ENCODE results near the gene PUM1. TPM values are rescaled to one million over a fixed set of nuclear protein-coding genes. Genes with fewer than 3 reads are reported as not detected.

The PUM1 gene
- total RNA-seq, 1 experiment from 2014 or later = 109 TPM

DNA sequence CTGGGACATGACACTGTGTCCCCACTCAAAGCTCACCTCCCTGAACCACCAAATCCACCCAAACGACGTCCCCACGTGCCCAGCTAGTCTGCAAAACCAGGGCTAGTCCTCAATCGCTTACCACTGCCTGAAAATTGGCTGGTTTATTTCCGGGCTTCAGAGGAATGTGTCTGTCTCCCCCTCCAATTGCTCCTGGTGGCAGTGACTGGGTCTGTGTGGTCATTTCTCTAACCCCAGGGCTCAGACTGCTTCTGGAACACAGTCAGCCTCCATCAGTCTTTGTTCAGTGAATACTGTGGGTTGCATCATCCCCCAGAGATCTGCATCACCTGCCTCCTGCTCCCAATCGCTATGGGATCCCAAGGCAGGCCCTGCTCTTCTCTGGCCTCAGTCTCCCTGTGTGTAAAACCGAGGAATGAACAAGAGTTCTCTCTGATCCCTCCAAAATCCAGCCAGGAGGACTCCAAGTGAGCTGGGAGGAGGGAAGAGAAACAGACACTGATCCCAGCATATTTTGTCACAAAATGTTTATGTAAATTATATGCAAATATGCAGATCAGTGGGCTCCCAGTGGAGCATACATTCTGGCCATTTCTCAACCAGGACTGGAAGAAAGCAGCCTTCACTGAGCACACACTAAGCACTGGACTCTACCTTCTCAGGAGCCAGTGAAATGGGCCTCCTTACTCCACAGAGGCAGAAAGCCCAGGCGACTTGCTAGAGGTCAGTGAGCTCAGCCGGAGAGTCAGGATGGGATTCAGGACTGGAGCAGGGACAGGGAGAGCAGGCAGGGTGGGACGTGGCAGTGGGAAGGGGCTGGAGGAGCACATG, 177.8 kb downstream of the PUM1 start:
- no TSS peak for BruUV-seq (replicated peaks)
- Histone ChIP-seq H3K4me1 (ENCODE audit: control insufficient read depth, insufficient read depth, low read length) (peaks cover 6% of the 10 kb centered on the region), H3K27ac (ENCODE audit: low read length) (peak overlapping the region; percentile 48; the same call in 1 of the 2 replicates), H3K4me3 (ENCODE audit: low read depth in 2 of 2, low read length in 2 of 2) (no peak overlapping the region), H3K27me3 (ENCODE audit: control insufficient read depth, insufficient read depth, low read length) (no peaks in the 10 kb centered on the region), H3K36me3 (ENCODE audit: control insufficient read depth, insufficient read depth, low read length) (no peaks in the 10 kb centered on the region), H3K9me3 (ENCODE audit: control insufficient read depth, insufficient read depth, low read depth, low read length) (no peaks in the 10 kb centered on the region)
- in situ Hi-C loops (cut with HindIII; ENCODE audit: low pct_unique_long_range_greater_than_20kb, low sequenced_read_pairs) = no loop called here
- intact Hi-C loops (cut with micrococcal nuclease; ENCODE audit: unreplicated experiment) = no loop called here
- no peak for TF ChIP-seq TCF7L2 (IDR thresholded peaks at IDR 0.05; ENCODE audit: low read depth, low read length)
- TF ChIP-seq SIN3A (IDR thresholded peaks at IDR 0.05; ENCODE audit: borderline replicate concordance, insufficient read depth, low read depth, low read length) = no peak
- TF ChIP-seq, protein P1, sequence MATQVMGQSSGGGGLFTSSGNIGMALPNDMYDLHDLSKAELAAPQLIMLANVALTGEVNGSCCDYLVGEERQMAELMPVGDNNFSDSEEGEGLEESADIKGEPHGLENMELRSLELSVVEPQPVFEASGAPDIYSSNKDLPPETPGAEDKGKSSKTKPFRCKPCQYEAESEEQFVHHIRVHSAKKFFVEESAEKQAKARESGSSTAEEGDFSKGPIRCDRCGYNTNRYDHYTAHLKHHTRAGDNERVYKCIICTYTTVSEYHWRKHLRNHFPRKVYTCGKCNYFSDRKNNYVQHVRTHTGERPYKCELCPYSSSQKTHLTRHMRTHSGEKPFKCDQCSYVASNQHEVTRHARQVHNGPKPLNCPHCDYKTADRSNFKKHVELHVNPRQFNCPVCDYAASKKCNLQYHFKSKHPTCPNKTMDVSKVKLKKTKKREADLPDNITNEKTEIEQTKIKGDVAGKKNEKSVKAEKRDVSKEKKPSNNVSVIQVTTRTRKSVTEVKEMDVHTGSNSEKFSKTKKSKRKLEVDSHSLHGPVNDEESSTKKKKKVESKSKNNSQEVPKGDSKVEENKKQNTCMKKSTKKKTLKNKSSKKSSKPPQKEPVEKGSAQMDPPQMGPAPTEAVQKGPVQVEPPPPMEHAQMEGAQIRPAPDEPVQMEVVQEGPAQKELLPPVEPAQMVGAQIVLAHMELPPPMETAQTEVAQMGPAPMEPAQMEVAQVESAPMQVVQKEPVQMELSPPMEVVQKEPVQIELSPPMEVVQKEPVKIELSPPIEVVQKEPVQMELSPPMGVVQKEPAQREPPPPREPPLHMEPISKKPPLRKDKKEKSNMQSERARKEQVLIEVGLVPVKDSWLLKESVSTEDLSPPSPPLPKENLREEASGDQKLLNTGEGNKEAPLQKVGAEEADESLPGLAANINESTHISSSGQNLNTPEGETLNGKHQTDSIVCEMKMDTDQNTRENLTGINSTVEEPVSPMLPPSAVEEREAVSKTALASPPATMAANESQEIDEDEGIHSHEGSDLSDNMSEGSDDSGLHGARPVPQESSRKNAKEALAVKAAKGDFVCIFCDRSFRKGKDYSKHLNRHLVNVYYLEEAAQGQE (IDR thresholded peaks at IDR 0.05; ENCODE audit: insufficient read depth in 1 of 2, low read depth in 2 of 2, low read length in 1 of 2) = no peak
- TF ChIP-seq, protein P2, sequence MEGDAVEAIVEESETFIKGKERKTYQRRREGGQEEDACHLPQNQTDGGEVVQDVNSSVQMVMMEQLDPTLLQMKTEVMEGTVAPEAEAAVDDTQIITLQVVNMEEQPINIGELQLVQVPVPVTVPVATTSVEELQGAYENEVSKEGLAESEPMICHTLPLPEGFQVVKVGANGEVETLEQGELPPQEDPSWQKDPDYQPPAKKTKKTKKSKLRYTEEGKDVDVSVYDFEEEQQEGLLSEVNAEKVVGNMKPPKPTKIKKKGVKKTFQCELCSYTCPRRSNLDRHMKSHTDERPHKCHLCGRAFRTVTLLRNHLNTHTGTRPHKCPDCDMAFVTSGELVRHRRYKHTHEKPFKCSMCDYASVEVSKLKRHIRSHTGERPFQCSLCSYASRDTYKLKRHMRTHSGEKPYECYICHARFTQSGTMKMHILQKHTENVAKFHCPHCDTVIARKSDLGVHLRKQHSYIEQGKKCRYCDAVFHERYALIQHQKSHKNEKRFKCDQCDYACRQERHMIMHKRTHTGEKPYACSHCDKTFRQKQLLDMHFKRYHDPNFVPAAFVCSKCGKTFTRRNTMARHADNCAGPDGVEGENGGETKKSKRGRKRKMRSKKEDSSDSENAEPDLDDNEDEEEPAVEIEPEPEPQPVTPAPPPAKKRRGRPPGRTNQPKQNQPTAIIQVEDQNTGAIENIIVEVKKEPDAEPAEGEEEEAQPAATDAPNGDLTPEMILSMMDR (IDR thresholded peaks at IDR 0.05) = no peak
- no peak for TF ChIP-seq POLR2AphosphoS5 (IDR thresholded peaks at IDR 0.05; ENCODE audit: low read depth, low read length)
- ChIA-PET POLR2A (interaction anchor here (0.6 kb wide), 1 partner anchor 1222 kb away, joined by 5 read pairs; no protein-coding TSS in a partner anchor), CTCF (interaction anchor here (0.6 kb wide), 1 partner anchor 928 kb away, joined by 4 read pairs; the partner anchor contains the start of gene SPOCD1)
- ATAC-seq = peak; percentile 13; the same call in 1 of the 2 replicates
- DNase-seq (ENCODE audit: low read depth, low spot score) = no peak

DNA sequence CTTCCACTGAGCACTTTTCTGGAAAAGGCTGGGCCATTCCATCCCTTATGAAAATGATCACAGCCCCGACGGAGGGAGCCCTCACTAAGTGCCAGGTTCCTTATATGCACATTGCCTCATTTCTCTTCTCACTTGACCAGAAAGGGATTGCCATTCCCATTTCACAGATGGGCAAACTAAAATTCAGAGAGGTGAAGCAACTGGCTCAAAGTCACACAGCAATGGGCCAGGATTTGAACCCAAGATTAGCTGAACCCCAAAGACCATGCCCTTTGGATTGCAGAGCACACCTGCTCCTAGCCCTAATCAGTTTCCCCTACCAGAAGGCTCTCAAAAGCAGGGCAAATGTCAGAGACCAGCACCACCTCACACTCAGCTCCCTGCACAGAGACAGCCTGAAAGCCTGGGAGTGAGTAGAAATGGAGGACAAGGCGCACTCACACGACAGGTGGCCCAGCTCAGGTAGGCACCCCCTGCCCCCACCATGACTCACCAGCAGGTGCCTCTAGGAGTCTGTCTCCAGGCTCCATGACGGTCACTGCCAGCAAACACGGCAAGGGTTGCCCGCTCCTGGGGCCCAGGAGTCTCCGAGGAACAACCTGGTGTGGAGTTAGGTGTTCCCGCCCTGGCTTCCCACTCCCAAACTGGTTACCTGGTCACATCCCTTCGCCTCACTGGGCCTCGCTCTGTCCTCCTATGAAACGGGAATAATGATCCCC, 178.6 kb downstream of the PUM1 start:
- ChIA-PET POLR2A (no interaction called here), CTCF (no interaction called here)
- H3K27me3 ChIP-seq (ENCODE audit: control insufficient read depth, insufficient read depth, low read length) = no peaks in the 10 kb centered on the region
- no peaks in the 10 kb centered on the region for H3K9me3 ChIP-seq (ENCODE audit: control insufficient read depth, insufficient read depth, low read depth, low read length)
- peaks cover 6% of the 10 kb centered on the region for H3K4me1 ChIP-seq (ENCODE audit: control insufficient read depth, insufficient read depth, low read length)
- intact Hi-C loops (cut with micrococcal nuclease; ENCODE audit: unreplicated experiment) = no loop called here
- ATAC-seq = no peak
- H3K27ac ChIP-seq (ENCODE audit: low read length) = no peak overlapping the region; the same call in 1 of the 2 replicates
- in situ Hi-C loops (cut with HindIII; ENCODE audit: low pct_unique_long_range_greater_than_20kb, low sequenced_read_pairs) = no loop called here
- H3K4me3 ChIP-seq (ENCODE audit: low read depth in 2 of 2, low read length in 2 of 2) = no peak overlapping the region
- H3K36me3 ChIP-seq (ENCODE audit: control insufficient read depth, insufficient read depth, low read length) = no peaks in the 10 kb centered on the region
- TF ChIP-seq SIN3A (IDR thresholded peaks at IDR 0.05; ENCODE audit: borderline replicate concordance, insufficient read depth, low read depth, low read length) (no peak), TCF7L2 (IDR thresholded peaks at IDR 0.05; ENCODE audit: low read depth, low read length) (no peak)
- TF ChIP-seq, protein P2 (IDR thresholded peaks at IDR 0.05) = no peak
- no TSS peak for BruUV-seq (replicated peaks)
- DNase-seq (ENCODE audit: low read depth, low spot score) = no peak

Measured in Panc1 (cell line).